GM19328 (cell line): ENCODE results near the gene DRD4.

ENCODE experiments used
- ATAC-seq: cut with Tn5 transposase; IDR thresholded peaks from one replicate; pipeline ENCODE4 v1.9.1; 2021; ENCODE audit warnings: mild to moderate bottlenecking, moderate library complexity; ENCODE audit not compliant: unreplicated experiment

DRD4 gene

DNA sequence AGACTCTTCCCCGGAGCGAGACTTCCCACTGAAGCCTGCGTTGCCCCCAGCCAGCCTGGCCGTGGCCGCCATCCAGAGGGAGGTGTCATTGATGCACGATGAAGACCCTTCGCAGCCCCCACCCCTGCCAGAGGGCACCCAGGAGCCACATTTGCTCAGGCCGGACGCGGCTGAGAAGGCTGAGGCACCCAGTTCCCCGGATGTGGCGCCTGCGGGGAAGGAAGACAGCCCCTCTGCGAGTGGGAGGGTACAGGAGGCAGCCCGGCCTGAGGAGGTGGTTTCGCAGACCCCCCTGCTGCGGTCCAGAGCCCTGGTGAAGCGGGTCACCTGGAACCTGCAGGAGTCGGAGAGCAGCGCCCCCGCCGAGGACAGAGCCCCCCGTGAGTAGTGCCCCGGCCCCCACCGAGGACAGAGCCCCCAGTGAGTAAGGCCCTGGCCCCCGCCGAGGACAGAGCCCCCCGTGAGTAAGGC, 27.7 kb upstream of the DRD4 start:
- no peak for ATAC-seq

DNA sequence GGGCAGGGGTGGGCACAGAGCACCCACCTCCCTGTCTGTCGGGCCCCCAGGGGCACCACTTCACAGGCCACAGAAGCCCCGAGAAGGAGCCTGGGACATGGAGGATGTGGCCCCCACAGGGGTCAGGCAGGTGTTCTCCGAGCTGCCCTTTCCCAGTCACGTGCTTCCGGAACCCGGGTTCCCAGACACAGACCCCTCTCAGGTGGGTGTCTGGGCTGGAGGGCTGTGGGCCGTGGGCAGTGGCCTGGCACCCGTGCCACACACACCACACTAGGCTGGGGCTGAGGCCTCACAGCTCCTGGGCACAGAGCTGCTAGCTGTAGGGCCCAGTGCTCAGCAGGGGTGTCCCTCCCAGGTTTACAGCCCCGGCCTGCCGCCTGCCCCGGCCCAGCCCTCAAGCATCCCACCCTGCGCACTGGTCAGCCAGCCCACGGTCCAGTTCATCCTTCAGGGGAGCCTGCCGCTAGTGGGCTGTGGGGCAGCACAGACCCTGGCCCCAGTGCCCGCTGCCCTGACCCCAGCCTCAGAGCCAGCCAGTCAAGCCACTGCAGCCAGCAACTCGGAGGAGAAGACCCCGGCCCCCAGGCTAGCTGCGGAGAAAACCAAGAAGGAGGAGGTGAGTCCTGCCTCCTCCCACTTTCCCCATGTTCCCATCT, 26.8 kb upstream of the DRD4 start:
- ATAC-seq = no peak

DNA sequence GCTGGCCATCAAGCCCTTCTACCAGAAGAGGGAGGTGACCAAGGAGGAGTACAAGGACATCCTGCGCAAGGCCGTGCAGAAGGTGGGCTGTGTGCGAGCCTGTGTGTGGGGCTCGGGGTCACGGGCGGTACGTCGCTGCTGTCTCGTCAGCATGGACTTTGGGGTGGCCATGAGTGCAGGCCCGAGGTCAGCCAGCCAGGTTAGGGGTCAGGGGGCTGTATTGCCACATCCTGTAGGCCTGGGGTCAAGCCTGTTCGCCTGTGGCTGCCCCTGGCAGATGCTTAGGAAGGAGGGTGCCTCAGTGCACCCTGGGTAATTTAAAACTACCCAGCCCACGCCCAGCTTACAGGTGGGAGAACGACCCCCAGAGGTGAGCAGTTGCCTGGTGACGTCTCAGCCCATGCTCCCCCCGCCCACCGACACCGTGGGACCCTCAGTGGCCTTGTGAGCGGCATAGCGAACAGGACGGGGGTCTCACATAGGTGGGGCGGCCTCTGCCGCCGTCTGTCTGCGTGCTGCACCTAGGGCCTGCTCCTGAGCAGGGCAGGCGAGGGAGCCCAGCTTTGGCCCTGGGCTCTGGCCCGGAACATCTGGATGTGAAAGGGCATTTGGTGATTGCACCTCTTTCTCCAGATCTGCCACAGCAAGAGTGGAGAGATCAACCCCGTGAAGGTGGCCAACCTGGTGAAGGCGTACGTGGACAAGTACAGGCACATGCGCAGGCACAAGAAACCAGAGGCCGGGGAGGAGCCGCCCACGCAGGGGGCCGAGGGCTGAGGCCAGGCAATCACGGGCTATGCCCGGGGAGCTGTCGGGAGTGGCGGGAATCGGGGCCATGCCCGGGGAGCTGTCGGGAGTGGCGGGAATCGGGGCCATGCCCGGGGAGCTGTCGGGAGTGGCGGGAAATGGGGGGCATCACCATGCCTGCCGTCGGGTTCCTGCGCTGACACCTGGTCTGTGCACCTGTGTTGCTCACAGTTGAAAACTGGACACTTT, 25.8 kb upstream of the DRD4 start:
- no peak for ATAC-seq

DNA sequence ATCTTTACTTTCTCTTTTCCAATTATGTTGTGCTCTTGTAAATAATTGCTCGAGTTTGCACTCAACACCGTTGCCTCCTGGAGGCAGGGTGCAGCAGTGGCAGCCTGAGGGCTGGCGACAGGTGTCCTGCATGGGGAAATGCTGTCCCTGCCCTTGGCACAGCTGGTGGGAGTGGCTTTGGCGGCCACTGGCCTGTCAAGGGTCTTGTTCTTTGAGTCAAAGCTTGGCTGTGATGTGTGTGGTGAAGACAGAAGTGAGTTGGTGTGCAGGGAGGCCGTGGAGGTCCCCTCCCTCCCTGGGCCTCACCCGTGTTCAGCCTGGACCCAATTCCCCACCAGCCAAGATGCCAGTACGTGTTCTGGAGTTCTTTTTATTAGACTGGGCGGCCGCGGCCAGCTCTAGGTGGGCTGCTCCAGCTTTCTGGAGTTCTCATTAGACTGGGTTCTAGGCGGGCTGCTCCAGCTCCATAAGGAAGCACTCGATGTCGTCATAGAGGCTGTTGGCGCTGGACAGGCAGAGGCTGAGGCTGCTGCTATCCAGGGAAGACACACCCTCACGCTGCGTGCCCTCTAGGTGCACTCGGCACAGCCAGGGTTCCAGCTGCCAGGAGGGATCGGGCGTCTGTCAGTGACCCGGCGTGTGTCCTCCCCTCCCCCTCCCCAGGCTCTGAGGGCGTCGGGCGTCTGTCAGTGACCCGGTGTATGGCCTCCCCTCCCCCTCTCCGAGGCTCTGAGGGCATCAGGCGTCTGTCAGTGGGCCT, 24.7 kb upstream of the DRD4 start:
- ATAC-seq = no peak

DNA sequence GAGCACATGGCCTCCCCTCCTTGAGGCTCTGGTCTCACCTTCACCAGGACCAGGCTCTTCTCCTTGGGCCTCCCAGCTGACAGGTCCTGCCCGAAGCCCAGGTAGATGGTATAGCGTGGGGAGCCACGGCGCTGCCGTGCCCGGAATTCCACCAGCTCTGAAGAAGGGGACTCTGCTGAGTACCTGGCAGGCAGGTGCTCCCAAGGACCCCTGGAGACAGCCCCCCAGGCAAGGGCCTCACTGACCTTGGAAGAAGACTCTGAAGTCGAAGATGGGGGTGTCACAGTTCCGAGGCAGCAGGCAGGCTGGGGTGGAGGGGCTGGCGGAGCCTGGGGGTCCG, 24.1 kb upstream of the DRD4 start:
- ATAC-seq = no peak

DNA sequence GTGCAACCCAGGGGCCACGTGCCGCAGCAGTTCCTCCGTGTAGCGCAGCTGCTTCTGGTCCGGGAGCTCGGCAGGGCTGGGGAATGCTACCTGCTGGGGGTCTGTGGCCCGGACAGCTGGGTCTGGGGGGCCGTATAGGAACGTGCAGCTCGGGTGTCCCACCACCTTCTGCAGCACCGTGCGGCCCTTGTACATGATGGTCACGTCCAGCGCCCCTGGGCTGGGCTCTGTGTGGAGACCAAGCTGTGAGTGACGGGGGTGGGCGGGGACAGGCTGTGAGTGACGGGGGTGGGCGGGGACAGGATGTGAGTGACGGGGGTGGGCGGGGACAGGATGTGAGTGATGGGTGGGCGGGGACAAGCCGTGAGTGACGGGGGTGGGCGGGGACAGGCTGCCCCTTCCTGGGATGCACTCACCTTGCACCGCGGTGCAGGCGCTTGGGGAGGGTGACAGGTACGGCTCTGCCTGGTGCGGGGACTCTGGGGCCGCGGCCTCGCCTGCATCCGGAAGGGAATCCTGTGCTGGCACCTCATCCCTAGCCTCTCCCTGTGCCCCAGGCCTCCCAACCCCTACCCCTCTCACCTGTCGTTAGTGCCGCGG, 23.6 kb upstream of the DRD4 start:
- no peak for ATAC-seq

DNA sequence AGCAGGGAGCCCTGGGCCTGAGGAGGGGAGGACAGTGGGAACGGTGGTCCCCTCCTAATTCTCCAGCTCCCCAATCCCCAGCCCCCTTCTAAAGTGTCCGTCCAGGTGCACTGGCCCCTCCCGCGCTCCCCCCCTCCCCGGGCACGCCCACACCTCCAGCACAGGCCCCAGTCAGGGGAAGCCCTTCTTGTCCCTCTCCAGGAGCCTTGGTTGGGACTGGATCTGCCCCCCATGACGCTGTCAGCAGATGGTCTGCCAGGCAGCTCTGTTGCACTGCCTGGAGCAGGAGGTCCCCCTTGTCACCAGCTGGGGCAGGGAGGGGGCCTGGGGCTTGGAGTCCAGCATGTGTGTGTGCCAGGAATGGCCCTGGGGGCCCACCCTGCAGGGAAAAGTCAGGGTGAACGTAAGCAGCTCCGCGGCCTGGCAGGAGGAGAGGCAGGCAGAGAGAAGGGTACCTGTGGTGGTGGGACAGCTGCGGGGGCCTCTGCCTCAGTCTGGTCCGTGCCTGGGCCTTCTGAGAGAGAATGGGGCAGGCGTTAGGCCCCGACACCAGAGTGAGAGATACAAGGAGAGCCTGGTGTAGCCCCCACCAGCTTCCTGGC, 22.9 kb upstream of the DRD4 start:
- ATAC-seq = no peak

DNA sequence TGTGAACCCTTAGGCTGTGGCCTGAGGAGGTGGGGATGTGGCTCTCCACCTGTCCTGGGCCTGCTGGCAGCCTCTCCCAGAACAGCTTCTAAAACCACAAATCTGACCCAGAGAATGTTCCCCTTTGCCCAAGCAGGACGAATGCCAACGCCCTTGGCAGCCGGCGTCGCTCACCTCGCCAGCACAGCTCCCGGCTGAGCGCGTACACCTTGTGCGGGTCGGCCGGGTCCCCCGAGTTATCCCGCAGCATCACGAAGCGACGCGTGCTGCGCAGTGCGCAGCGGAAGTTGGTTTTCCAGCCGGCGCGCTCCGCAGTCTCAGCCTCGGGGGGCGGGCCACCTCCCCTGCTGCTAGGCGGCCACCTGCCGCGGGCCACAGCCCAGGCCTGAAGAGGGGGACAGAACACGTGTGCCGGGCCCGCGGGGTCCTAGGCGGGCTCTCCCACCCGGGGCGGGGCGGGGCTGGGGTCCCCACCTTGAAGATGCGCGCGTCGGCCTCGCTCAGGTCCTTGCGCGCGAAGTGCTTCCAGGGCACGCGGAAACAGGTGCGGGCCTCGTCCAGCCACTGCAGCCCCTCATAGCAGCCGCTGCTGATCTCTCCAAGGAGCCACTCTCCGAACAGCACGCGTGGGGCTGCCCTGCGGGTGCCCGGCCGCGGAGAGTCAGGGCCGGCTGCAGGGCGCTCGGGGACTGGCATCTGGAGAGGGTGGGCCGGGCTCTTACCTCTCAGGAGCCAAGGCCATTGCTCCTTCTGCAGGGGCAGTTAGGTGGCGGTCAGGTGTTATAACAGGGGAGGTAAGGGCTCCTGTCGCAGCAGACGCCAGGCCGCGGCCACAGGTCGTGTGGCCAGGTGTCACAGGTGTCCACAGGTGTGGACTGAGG, 22.2 kb upstream of the DRD4 start:
- no peak for ATAC-seq

DNA sequence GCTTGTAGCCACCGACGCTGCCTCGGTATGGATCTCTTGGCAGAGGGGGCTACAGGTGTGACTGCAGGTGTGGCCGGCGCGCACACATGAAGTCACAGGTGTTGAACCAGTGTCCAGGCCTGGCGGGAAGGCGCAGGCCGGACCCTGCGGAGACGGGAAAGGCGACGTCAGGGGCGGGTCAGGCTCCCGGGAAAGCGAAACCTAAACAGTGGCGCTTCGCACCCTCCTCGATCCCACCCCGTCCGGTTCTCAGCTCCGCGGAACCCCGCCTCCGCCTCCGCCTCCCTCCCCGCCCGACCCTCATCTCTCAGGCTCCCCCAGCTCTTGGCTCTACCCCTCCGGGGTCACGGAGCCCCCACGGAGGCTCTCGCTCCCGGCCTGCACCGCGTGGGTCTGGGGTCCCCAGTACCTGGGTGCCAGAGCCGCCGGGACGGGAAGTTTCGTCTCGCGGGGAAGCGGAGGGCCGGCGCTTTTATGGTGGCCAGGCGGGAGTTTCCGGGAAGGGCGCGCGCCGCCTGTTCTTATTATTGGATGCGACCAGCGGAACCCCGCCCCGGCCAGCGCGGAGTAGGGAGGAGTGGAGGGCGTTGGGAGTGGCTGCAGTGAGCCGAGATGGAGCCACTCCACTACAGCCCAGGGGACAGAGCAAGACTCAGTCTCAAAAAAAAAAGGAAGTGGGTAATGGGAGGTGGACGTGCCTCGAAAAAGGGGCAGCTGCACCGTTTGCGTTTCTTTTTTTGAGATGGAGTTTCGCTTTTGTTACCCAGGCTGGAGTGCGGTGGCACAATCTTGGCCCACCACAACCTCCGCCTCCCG, 21.4 kb upstream of the DRD4 start, which contains the start of gene IRF7:
Gene IRF7, minus strand, starts transcription at position 447 of the 816 bp plus-strand sequence. CDS start 586 bp downstream, outside the sequence.
- ATAC-seq = peak; percentile 74

DNA sequence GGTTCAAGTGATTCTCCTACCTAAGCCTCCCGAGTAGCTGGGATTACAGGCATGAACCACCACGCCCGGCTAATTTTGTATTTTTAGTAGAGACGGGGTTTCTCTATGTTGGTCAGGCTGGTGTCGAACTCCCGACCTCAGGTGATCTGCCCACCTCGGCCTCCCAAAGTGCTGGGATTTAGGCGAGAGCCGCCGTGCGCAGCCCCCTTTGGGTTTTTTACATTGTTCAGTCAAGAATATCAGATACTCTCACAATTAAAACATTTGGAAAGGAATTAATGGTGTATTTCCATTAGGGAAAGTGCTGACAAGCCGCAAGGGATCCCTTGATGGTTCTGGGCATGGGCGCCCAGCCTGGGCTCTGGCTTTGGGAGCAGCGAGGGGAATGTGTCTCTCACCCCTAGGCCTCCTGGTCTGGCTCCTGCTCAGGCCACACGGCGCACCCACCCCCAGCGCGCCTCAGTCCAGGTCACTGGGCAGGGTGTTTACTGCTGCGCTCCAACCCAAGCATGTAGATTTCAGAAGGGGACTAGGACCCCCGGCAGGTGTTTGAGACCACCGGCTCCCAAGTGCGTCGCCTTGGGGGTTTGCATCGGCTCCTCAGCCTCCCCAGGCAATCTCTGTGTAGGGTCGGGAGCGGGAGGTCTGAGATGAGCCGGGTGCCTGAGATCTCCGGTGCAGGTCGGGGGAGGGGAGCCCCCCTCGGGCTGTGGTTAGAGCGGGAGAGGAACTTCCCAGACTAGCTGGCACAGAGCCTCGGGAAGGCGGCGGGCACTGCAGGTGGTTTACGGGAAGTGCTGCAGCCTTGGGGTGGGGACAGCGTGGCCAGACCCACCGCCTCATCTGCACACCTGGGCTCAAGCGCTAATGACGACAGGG, 20.5 kb upstream of the DRD4 start:
- ATAC-seq = no peak

DNA sequence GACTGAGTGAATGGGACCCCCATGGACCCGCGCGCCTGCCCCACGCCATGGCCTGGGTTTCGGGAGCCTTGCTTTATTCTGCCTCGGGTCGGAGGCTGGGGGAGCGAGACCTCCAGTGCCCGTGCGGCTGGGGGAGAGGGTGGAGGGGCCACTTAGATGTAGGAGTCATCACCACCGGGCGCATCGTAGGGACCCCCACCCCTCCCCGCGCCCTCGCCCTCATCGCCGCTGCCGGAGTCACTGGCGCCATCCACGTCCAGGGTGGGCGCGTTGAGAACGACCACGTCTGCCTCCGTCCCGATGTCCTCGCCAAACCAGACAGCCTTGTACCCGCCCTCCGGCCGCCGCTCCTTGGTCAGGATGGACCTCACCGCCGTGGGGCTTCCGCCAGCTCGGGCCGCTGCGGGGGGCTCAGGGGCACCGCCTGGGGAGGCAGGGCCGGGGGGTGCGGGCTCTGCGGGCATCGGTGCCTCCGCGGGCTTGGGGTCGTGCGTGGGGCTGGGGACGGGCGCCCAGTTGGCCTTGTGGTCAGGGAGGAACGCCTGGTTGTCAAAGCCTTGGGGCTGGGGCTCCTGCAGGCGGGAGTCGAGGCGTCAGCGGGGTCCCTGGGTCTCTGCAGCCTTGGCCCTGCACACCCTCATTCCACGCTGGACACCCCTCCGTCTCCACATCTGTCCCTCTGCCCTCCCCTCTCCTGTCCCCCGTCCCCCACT, 19.7 kb upstream of the DRD4 start:
- ATAC-seq = no peak

DNA sequence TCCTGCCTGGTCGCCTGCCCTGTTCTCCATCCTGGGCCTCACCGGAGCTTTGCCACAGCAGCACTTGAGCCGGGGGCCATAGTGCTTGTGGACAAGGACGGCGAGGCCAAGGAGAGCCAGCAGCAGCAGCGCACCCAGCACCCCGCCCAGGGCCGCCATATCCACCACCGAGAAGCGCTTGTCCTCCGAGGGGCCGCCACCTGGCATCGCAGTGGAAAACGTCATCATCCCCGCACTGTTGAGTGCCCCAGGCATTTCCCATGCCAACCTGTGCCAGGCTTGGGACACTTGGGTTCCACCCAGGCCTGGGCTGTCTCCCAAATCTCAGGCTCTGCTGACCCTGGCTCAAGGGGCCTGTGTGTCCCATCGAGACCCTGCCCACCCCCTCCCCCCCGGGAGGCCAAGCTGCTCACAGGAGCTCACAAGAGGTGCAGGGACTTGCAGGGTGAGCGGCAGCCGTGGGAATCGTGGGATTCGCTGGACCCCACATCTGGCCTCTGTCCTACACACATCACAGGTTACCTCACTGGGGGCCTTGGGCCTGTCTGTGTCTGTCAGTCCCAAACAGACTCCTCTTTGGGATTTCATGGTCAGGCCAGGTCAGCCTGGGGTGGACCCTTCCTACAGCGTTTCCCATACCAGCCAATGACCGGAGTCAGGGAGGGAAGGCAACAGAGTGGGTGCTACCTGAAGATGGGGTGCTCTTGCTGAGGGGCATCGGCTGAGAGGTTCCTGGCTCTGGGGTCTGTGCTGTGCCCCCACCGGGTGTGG, 19.0 kb upstream of the DRD4 start:
- ATAC-seq = no peak

DNA sequence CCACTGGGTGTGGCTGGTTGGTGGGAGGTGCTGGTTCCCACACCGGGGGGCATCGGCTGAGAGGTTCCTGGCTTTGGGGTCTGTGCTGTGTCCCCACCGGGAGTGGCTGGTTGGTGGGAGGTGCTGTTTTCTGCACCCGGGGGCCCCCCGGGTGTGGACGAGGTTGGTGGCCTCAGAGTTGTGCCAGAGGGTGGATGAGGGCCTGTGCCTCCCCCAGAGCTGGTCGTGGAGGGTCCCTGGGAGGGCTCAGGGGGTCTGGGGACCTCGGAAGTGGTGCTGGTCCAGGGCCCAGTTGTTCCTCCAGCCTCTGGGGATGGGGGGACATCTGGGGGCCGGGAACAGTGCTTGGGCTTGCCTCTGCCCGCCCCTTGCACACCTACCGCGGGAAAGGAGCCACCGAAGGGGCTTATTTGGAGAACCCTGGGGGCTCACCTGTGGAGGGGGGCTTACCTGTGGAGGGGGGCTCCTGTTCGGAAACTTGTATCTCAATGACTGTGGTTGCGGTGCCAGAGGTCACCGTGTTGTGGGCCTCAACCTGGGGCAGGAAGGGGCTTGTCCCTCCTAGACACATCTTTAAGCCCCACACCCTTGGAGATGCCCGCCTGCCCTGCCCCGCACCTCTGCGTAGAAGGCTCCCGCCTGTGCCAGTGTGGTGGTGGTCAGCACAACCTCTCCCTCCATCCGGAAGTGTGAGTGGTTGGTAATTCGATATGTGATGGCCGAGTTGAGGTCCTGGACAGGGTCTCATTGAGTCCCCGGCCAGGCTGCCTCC, 18.0 kb upstream of the DRD4 start:
- ATAC-seq = no peak

DNA sequence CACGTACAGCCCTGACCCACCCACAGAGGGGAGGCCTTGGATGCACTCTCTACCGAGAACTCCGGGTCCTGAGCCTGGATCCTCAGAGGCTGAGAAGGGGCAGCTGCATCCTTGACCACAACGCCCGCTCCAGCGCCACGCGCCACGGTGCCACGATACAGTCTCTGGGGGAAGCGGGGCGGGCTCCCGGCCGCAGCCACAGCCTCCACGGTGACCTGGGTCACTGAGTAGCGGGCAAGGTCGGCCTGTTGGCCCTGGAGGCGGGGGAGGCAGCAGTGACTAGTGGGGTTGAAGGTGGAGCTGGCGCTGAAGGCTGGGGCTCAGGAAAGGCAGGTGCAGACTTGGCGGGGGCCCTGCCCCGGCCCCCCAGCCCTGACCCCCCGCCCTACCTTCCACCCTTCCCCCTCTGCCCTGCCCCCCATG, 17.4 kb upstream of the DRD4 start:
- no peak for ATAC-seq

DNA sequence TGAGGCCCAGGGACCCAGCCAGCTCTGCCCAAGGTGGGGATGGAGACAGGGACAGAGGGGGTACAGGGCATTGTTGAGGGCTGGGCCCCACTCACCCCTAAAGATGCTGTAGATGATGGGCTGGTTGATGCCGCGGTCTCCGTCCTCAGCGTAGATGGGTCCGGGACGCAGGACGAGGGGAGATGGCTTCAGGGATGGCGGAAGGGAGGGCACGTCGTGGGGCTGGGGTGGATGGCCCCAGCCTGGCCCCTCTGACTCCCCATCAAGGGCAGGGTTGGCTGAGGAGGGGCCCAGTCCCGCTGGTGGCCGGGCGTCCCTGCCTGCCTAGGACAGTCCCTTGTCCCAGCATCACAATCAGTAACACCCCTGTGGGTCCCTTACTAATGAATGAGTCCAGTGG, 16.9 kb upstream of the DRD4 start:
- ATAC-seq = no peak
